PC-3 (cell line): ENCODE data around the gene POP5.

Experiments
- CTCF ChIP-seq: fragments of 300-600 bp; sonication (generic); conservative IDR thresholded peaks from 2 replicates; pipeline ENCODE4 v1.5.1; 2017; ENCODE audit warnings: antibody characterized with exemption, low read depth, mild to moderate bottlenecking, low read length
- EZH2 ChIP-seq: fragments of 300-600 bp; sonication (generic); IDR thresholded peaks from one replicate; pipeline ENCODE4 v1.6.1; 2017; ENCODE audit warnings: antibody characterized with exemption, mild to moderate bottlenecking, low read length; ENCODE audit not compliant: unreplicated experiment
- EZH2phosphoT487 ChIP-seq: fragments of 300-600 bp; sonication (generic); IDR thresholded peaks from 2 replicates; pipeline ENCODE4 v1.6.1; 2018; ENCODE audit warnings: mild to moderate bottlenecking, antibody characterized with exemption, low read length, borderline replicate concordance

- no peak for TF ChIP-seq CTCF
- no peak for TF ChIP-seq EZH2
- no peak for TF ChIP-seq EZH2phosphoT487
Observed at GRCh38 chr12:120554678-120555077, 26.5 kb downstream of the POP5 start.
